HL-60 (cell line): ENCODE measurements around the gene AAK1.

ENCODE experiments used
- GABPA ChIP-seq: IDR thresholded peaks from 2 replicates; pipeline ENCODE4 v1.6.1; 2012; ENCODE audit warnings: low read depth
- POLR2AphosphoS5 ChIP-seq: IDR thresholded peaks from 2 replicates; pipeline ENCODE4 v1.6.1; 2012; ENCODE audit warnings: low read depth
- TF ChIP-seq, protein P1 (sequence below): IDR thresholded peaks from one replicate; pipeline ENCODE4 v1.5.1; 2011; ENCODE audit warnings: low read length, control low read depth, inconsistent platforms; ENCODE audit not compliant: insufficient read depth
- TF ChIP-seq, protein P2 (sequence below): IDR thresholded peaks from 2 replicates; pipeline ENCODE4 v1.6.1; 2012; ENCODE audit warnings: low read depth; ENCODE audit not compliant: insufficient replicate concordance

- TF ChIP-seq, protein P1, sequence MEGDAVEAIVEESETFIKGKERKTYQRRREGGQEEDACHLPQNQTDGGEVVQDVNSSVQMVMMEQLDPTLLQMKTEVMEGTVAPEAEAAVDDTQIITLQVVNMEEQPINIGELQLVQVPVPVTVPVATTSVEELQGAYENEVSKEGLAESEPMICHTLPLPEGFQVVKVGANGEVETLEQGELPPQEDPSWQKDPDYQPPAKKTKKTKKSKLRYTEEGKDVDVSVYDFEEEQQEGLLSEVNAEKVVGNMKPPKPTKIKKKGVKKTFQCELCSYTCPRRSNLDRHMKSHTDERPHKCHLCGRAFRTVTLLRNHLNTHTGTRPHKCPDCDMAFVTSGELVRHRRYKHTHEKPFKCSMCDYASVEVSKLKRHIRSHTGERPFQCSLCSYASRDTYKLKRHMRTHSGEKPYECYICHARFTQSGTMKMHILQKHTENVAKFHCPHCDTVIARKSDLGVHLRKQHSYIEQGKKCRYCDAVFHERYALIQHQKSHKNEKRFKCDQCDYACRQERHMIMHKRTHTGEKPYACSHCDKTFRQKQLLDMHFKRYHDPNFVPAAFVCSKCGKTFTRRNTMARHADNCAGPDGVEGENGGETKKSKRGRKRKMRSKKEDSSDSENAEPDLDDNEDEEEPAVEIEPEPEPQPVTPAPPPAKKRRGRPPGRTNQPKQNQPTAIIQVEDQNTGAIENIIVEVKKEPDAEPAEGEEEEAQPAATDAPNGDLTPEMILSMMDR: no peak
- TF ChIP-seq POLR2AphosphoS5 (no peak), GABPA (no peak)
- TF ChIP-seq, protein P2, sequence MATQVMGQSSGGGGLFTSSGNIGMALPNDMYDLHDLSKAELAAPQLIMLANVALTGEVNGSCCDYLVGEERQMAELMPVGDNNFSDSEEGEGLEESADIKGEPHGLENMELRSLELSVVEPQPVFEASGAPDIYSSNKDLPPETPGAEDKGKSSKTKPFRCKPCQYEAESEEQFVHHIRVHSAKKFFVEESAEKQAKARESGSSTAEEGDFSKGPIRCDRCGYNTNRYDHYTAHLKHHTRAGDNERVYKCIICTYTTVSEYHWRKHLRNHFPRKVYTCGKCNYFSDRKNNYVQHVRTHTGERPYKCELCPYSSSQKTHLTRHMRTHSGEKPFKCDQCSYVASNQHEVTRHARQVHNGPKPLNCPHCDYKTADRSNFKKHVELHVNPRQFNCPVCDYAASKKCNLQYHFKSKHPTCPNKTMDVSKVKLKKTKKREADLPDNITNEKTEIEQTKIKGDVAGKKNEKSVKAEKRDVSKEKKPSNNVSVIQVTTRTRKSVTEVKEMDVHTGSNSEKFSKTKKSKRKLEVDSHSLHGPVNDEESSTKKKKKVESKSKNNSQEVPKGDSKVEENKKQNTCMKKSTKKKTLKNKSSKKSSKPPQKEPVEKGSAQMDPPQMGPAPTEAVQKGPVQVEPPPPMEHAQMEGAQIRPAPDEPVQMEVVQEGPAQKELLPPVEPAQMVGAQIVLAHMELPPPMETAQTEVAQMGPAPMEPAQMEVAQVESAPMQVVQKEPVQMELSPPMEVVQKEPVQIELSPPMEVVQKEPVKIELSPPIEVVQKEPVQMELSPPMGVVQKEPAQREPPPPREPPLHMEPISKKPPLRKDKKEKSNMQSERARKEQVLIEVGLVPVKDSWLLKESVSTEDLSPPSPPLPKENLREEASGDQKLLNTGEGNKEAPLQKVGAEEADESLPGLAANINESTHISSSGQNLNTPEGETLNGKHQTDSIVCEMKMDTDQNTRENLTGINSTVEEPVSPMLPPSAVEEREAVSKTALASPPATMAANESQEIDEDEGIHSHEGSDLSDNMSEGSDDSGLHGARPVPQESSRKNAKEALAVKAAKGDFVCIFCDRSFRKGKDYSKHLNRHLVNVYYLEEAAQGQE: no peak
Measured at GRCh38 chr2:69588945-69589344, 54.6 kb downstream of the AAK1 start.
